GM19438 (cell line): Measurements from ENCODE around the gene RREB1.
A peak's percentile ranks its signal among the peaks of the same experiment; 100 is the strongest.

ENCODE experiments used
- ATAC-seq: cut with Tn5 transposase; IDR thresholded peaks from one replicate; pipeline ENCODE4 v1.9.1; 2021; ENCODE audit warnings: low read depth; ENCODE audit not compliant: unreplicated experiment

The RREB1 gene, protein sequence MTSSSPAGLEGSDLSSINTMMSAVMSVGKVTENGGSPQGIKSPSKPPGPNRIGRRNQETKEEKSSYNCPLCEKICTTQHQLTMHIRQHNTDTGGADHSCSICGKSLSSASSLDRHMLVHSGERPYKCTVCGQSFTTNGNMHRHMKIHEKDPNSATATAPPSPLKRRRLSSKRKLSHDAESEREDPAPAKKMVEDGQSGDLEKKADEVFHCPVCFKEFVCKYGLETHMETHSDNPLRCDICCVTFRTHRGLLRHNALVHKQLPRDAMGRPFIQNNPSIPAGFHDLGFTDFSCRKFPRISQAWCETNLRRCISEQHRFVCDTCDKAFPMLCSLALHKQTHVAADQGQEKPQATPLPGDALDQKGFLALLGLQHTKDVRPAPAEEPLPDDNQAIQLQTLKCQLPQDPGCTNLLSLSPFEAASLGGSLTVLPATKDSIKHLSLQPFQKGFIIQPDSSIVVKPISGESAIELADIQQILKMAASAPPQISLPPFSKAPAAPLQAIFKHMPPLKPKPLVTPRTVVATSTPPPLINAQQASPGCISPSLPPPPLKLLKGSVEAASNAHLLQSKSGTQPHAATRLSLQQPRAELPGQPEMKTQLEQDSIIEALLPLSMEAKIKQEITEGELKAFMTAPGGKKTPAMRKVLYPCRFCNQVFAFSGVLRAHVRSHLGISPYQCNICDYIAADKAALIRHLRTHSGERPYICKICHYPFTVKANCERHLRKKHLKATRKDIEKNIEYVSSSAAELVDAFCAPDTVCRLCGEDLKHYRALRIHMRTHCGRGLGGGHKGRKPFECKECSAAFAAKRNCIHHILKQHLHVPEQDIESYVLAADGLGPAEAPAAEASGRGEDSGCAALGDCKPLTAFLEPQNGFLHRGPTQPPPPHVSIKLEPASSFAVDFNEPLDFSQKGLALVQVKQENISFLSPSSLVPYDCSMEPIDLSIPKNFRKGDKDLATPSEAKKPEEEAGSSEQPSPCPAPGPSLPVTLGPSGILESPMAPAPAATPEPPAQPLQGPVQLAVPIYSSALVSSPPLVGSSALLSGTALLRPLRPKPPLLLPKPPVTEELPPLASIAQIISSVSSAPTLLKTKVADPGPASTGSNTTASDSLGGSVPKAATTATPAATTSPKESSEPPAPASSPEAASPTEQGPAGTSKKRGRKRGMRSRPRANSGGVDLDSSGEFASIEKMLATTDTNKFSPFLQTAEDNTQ (N-terminal part only)

DNA sequence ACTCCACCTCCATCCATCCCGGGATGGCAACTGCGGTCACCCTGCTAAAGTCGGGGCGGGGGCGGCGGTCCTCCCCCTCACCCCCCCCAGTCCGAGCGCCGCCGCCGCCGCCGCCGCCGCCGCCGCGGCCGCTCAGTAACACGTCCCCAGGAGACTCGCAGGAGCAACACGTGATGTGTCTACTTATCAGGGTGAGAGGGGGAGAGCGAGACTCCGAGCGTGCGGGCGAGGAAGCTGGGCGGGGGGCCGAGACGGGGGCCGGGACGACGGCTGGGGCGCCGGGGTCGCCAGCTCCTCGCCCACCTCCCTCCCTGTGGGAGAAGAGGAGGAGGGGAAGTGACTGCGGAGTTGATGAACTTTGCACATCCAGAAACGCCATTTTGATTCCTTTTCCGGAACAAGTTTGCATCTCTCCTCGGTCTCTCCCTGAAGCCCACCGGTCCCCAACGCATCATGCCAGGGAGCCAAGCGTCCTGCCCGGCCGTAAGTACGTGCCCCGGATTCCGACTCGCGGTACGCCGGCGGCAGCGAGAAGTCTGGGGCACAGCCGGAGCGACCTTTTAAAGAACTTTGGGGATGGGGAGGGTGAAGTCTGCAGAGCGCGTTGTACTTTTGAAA, at the start of gene RREB1:
Gene RREB1 (plus strand): TSS at position 384 of the 618 bp plus-strand sequence. CDS start 73,951 bp downstream, outside the sequence.
- ATAC-seq, result no peak

DNA sequence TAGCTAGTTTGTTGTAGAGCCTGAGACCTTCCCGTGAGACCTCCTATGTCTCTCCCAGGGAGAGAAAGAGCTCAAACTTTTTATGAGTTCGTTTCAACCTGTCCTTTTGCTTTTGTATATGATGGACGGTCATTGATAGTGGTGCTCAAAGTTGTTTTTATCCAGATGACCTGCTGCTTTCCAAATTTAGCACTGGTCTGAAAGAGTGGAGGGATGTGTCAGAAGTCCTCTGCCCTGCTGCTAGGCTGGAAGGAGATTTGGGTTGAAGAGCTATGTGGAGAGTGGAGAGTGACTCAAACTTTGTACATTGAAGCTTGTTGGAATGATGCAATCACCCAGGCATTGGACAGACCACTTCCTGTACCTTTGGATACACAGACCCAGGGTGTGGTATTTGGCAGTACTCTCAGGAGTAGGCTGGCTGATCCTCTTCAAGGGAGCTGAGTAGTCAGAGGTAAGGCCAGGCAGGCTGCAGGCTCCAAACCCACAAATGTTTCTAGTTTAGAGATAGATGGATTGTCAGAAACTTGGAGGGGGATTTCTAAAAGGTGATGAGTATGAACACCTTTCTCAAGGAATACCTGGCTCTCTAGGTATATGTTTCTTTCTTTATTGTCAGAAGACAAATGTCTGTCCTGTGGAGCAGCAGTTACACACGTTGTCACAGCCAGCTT, 49.4 kb upstream of the RREB1 start:
- no peak for ATAC-seq

DNA sequence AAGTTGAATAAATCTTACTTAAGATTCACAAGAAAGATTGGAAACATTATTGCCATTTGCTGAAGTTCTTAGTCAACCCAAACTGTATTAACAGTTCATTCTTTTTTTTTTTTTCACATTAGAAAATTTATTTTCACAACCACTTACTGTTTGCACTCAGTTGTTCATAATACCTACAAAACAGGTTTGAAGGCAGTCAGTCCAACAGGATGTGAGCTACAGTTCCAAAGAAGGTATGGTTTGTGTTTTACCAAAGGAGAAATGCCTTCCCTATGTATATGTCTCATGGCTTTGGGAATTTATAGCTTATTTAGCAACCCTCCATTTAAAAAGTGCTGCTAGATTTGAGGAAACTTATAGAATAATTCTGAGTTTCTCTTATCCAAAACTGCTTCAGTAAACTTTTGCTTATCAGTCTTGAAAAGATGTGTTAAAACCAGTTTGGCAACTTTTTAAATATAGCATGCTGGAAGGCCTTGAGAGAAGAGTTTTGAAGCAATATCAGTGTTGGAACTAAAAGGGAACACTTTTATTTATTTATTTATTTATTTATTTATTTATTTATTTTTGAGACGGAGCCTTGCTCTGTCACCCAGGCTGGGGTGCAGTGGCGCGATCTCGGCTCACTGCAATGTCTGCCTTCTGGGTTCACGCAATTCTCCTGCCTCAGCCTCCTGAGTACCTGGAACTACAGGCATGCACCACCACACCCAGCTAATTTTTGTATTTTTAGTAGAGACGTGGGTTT, 46.8 kb upstream of the RREB1 start:
- no peak for ATAC-seq

DNA sequence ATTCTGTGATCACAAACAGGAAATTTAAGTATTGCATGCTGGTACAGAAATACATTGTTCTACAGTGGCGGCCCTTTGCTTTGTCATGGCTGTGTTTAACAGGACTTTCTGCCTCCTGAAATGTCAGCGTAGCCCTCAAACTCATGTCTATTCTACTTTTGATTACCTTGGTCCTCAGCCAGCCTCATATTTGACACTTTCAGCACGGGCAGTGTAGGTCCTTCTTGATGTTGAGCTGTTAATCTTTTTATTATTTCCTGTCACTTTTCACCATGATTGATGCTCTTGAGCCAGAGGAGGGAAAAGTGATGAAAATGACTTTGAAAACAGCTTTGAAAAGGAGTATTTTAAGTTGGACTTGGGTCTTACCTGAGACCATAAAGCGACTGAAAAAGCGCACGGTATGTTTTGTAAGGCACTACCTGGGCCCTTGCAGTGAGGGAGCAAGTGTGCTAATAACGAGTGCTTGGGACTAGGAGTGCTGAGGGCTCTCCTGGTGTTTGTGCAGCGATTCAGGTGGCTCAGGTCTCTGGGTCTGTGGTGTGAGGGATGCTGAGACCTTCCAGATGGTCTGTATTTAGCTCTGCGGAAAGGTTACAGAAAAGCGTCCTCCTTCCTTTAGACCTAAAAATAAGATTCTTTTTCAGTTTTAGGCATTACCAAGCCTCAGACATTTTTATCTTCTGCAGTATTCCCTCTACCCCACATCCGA, 45.2 kb upstream of the RREB1 start:
- no peak for ATAC-seq

DNA sequence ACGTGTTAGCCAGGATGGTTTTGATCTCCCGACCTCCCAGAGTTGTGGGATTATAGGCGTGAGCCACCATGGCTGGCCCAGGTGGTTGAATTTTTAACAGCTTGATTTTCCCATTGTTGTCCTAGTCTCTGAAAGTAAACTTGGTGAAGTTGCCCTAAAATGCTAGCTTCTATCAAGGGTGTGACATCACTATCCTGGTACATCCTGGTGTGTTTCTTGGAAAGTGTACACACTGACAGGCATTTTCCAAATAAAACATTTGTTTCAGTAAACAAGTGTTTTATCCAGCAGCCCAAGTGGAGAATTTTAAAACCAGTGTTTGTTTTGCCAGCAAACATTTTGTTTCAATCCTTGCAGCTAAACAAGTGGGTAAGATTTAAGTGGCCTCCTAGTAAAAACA, 40.5 kb upstream of the RREB1 start:
- ATAC-seq, result no peak

DNA sequence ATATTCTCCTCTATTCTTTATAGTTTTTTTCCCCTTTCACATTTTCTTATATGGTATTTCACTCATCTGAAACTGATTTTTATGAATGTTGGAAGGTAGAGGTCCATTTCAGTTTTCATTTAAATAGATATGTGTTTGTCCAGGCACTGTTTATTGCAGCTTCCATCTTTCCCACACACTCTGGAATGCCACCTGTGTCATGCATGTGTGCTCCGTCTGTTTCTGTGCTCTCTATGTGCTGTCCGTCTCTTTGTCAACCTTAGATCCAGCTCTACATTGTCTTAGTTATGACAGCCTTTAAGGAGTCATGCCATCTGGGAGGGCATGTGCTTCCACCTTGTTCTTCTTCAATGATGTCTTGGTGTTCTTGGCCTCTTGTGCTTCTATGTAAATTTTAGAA, 36.4 kb upstream of the RREB1 start:
- ATAC-seq, result no peak

DNA sequence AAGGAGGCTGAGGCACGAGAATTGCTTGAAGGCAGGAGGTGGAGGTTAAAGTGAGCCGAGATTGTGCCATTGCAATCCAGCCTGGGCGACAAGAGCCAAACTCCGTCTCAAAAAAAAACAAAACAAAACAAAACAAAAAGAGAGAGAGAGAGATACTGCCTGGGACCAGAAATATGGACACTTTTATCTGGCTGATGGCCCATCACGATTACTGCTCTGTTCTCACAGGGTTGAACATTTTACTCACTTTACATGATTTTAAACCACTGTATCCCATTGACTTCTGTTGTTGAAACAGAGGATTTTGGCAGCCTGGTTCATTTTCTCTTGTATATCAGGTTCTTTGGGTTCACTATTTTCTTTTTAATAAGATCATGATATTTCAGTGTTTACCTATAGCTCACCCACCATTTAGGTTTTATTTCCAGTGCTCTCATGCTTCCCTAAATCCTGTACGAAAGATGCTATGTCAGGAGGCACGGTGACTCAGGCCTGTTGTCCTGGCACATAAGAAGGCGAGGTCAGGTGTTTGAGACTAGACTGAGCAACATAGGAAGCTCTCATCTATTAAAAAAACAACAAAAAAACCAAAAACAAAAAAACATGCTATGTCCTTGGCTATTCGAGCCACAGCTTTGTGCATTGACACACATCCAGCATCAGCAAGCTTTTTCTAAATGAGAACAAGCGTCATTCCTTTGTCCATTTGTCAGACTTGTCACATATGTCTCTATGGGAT, 34.5 kb upstream of the RREB1 start:
- peak; percentile 32 for ATAC-seq

DNA sequence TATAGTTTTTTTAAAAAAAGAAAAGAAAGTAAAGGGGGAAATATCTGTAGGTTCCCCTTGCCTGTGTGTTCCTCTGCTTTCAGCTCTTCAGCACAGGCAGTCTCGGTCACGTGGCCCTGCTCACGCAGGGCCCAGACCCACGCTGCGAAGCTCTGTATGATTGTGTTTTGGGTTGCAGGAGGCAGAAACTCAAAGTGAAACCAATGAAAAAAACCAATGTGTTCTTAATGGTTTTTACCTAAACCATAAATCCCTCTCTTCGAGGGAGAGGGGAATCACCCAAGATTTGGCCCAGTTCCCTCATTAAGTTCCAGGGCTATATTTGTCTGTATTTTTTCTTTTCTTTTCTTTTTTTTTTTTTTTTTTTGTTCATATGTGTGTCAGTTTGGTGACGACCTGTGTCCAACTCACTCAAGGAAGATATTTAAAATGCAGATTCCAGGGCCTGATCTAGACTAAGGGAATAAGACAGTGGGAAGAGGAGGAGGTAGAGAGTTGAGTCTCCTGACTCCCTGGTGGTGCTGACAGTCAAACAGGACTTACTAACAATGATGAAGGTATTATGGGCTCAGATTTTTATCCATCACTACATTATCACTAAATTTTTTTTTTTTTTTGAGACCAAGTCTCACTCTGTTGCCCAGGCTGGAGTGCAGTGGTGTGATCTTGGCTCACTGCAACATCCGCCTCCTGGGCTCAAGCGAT, 33.8 kb upstream of the RREB1 start:
- peak; percentile 98 for ATAC-seq

DNA sequence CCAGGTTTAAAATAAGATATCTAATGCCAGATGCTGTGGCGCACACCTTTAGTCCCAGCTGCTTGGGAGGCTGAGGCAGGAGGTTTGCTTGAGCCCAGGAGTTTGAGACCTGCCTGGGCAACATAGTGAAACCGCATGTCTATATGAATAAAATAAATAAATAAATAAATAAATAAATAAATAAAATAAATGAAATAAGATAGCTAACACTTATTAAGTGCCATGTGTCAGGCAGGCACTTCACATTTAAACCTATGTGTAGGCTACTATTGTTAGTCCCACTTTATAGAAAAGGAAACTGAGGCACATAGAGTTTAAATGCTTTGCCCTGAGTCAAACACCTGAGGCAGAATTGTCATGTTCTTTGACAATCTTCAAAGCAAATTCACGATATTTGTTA, 32.9 kb upstream of the RREB1 start:
- ATAC-seq, result no peak

DNA sequence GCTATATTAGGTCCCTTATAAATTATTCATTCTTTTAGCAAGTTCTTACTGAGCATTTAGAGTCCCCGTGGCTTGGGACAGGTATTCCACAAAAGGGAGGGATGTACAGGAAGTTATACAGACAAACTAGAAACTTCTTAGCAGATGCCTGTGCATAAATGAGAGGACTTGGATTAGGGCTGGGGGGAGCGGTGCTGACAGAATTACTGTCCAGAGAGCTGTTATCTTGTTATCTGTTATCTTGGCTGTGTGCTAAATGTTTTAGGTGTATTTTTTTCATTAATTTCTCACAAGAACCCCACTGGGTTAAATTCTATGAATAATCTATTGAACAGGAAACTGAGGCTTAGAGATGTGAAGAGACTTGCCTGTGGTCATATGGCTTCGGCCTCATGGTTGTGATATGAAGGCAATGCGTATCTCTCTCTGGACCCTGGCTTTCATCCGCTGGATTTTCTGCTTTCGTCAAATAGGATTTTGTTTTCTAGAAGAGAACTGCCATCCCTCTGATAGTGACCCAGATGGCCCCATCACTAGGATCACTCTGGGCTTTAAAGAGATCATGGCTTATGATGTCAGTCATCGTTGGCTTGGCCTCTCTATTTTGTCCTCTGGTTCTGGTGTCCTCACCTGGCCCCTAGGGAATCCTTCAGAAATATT, 32.3 kb upstream of the RREB1 start:
- ATAC-seq, result no peak

DNA sequence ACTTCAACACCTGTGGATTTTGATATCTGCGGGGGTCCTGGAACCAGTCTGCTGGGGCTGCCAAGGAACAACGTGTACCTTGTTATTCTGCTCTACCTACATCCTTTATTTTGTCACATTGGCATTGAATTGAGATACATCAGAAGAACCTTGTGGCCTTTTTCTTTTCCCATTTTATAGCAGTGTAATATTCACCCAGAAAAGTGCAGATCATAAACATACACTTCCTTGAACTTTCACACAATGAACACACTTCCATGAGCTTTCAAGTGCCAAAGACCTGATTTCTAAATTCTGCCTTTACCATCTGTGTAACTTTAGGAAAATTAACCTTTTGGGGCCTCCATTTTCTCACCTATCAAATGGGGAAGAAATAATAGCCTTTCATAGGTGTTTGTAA, 29.9 kb upstream of the RREB1 start:
- ATAC-seq, result no peak

DNA sequence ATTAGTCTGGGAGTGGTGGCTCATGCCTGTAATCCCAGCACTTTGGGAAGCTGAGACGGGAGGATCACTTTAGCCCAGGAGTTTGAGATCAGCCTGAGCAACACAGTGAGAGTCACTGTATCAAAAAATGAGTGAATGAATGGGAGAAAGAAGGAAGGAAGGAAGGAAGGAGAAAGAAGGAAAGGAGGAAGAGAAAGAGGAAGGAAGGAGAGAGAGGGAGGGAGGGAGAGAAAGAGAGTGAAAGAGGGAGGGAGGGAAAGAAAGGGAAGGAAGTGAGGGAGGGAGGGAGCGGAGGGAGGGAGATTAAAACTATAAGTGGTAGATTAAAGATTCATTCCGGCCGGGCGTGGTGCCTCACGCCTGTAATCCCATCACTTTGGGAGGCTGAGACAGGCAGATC, 28.9 kb upstream of the RREB1 start:
- ATAC-seq, result no peak

DNA sequence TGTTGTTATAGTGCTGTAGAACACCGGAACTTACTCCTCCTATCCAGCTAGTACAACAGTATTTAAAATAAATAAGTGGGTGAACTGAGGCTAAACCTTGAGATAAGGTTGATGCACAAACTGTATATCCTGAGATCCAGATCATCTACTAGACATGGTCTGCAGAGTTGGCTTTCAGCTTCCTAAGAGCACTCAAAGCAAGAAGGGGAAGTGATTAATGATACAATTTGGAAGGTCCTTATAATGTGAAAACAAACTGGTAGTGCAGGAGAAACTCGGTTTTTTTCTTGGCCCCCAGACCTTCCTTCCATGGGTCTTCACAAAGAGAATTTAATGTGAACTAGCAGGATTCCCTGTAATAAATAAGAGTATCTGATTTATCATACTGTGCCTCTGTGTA, 27.4 kb upstream of the RREB1 start:
- no peak for ATAC-seq

DNA sequence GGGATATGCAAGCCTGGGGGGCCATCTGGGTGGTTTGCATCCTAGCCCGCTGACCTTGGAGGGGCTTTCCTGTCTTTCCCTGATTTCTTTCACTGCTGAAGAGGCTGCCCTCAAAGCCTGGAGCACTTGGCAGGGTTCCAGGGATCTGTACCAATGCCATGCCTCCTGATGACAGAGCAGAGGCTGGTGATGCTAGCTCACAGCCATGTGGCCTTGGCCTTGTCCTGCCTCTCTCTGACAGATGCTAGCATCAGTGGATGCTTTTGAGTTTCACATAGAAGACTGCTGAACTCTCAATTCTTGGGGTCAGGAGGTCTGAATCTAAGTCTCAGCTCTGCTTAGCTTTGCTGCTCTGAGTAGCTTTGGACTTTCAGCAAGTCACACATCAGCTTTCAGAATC, 21.9 kb upstream of the RREB1 start:
- peak; percentile 58 for ATAC-seq

DNA sequence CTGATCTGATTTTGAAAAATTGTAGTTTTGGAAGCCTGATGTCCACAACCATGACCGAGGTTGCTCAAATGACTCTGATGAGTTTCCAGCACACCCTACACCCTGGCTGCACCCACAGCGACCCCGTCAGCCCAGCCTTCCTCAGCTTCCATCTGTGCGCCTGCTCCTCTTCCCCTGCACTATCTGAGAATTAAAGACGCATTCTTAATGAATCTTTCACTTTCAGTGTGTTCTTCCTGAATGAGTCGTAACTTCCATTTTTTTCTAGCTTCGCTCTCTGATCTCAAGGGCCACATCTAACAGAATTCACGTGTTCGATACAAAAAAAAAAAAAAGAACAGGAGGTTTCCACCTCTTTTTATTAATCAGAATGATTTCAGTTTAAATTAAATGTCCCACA, 21.3 kb upstream of the RREB1 start:
- ATAC-seq, result peak; percentile 55

DNA sequence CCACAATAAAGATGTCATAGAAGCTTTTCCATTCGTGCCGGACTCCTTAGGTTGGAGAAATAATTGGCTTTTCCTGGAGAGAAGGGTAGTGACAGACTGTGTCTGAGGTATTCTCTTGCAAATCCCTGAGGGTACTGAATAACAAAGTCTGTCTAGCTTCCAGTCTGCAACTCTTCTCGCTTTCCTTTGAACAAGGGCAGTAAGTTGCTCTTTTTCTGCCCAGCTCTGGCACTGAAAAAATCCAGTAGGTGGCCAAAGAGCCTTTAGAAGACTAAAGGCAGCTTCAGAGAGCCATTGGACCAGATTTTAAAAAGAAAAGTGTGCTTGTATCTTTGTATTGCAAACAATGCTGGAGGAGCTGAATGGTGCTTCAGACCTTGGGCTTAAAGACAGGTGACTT, 20.7 kb upstream of the RREB1 start:
- ATAC-seq, result peak; percentile 11

DNA sequence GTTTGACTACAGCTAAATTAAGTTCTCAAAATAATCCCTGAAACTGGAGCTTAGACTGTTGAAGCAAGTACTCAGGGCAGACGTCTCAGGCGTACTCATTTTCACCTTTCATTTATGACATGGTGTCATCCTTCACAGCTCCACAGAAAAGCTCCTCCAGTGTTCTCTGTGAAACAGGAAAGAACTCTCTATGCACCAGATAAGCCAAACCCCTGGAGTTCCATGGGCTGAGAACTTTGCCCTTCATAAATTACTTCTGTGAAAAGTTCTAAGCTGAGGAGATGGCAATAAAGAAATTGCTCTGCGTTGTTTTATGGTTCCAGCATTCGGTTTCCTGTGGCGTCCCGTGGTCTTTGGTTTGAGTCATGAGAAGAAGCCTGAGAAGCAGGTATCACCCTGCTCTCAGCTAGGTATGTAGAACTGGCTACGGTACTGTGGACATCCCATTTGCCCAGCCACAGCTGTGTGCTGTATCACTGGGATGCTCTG, 20.2 kb upstream of the RREB1 start:
- ATAC-seq, result peak; percentile 44
